DOHH2 (cell line): ENCODE results near the gene PCCB.
A peak's percentile ranks its signal among the peaks of the same experiment; 100 is the strongest.

Experiments used
- H3F3A ChIP-seq: fragments of 200-600 bp; sonication (generic), shearing (Covaris generic); 2 replicates; pipeline ENCODE4 v1.6.0; 2016; ENCODE audit warnings: antibody characterized with exemption, mild to moderate bottlenecking; ENCODE audit not compliant: control insufficient read depth, insufficient read depth
- H3K27ac ChIP-seq: fragments of 200-600 bp; sonication (generic); 2 replicates; pipeline ENCODE4 v1.5.1; 2014; ENCODE audit warnings: low read depth, mild to moderate bottlenecking, low read length, moderate library complexity
- H3K27me3 ChIP-seq: fragments of 200-600 bp; sonication (generic); 2 replicates; pipeline ENCODE4 v1.6.1; 2014; ENCODE audit warnings: mild to moderate bottlenecking, low read length, mixed read lengths; ENCODE audit not compliant: control insufficient read depth
- H3K36me3 ChIP-seq: fragments of 200-600 bp; sonication (generic); 2 replicates; pipeline ENCODE4 v1.6.1; 2014; ENCODE audit warnings: mild to moderate bottlenecking, low read length, moderate library complexity, mixed read lengths; ENCODE audit not compliant: control insufficient read depth
- H3K4me1 ChIP-seq: fragments of 200-600 bp; sonication (generic); 2 replicates; pipeline ENCODE4 v1.6.1; 2014; ENCODE audit warnings: mild to moderate bottlenecking, low read length, mixed read lengths; ENCODE audit not compliant: control insufficient read depth
- H3K4me2 ChIP-seq: fragments of 200-600 bp; sonication (generic); 2 replicates; pipeline ENCODE4 v1.6.0; 2014; ENCODE audit warnings: mild to moderate bottlenecking, low read length, moderate library complexity
- H3K4me3 ChIP-seq: fragments of 200-600 bp; sonication (generic); 2 replicates; pipeline ENCODE4 v1.5.1; 2014; ENCODE audit warnings: mild to moderate bottlenecking, low read length, mixed read lengths
- H3K79me2 ChIP-seq: fragments of 200-600 bp; sonication (generic); 2 replicates; pipeline ENCODE4 v1.6.1; 2014; ENCODE audit warnings: mild to moderate bottlenecking, low read length, mixed read lengths; ENCODE audit not compliant: control insufficient read depth
- H3K9me2 ChIP-seq: fragments of 200-600 bp; sonication (generic); replicated peaks from 2 replicates; pipeline ENCODE4 v1.6.1; 2014; ENCODE audit warnings: mild to moderate bottlenecking, low read length, mixed read lengths; ENCODE audit not compliant: control insufficient read depth
- H3K9me3 ChIP-seq: fragments of 200-600 bp; sonication (generic); 2 replicates; pipeline ENCODE4 v1.6.1; 2014; ENCODE audit warnings: antibody characterized with exemption, low read length, mixed read lengths; ENCODE audit not compliant: control insufficient read depth, insufficient read depth
- H4K20me1 ChIP-seq: fragments of 200-600 bp; sonication (generic); 2 replicates; pipeline ENCODE4 v1.6.0; 2014; ENCODE audit warnings: low read depth, mild to moderate bottlenecking, antibody characterized with exemption, low read length, moderate library complexity; ENCODE audit not compliant: control insufficient read depth, insufficient read depth
- EZH2phosphoT487 ChIP-seq: fragments of 200-600 bp; sonication (generic); IDR thresholded peaks from 2 replicates; pipeline ENCODE4 v1.6.1; 2017; ENCODE audit warnings: borderline replicate concordance, mild to moderate bottlenecking, antibody characterized with exemption, low read length, moderate library complexity, mixed read lengths
- TF ChIP-seq, protein P1 (sequence below): fragments of 200-600 bp; sonication (generic); IDR thresholded peaks from one replicate; pipeline ENCODE4 v1.5.1; 2014; ENCODE audit warnings: antibody characterized with exemption, mild to moderate bottlenecking, low read depth, low read length; ENCODE audit not compliant: poor library complexity, severe bottlenecking

The PCCB gene

DNA sequence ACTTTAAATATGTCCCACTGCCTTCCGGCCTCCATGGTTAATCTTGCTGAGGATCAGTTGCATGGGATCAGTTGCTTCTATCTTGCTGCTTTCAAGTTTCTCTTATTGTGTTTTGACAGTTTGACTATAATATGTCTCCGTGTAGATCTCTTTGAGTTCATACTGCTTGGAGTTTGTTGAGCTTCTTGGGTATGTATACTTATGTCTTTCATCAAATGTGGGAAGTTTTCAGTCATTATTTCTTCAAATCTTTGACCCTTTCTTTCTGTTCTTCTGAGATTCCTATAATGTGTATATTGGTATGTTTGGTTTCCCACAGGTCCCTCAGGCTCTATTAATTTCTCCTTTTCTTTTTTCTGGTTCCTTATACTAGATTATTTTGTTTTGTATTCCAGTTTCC lies 30.8 kb downstream of the PCCB start:
- Histone ChIP-seq H3K36me3 (peaks cover 73% of the 10 kb centered on the region), H3K4me3 (no peak overlapping the region), H4K20me1 (no peaks in the 10 kb centered on the region), H3F3A (peaks cover 7% of the 10 kb centered on the region), H3K79me2 (peaks cover 20% of the 10 kb centered on the region), H3K9me2 (no peaks in the 10 kb centered on the region), H3K4me1 (peaks cover 45% of the 10 kb centered on the region), H3K27me3 (no peaks in the 10 kb centered on the region), H3K9me3 (peaks cover 23% of the 10 kb centered on the region; the same call in 1 of the 2 replicates), H3K27ac (peak overlapping the region; percentile 86), H3K4me2 (peak overlapping the region; percentile 82)
- TF ChIP-seq EZH2phosphoT487 = no peak
- TF ChIP-seq, protein P1, sequence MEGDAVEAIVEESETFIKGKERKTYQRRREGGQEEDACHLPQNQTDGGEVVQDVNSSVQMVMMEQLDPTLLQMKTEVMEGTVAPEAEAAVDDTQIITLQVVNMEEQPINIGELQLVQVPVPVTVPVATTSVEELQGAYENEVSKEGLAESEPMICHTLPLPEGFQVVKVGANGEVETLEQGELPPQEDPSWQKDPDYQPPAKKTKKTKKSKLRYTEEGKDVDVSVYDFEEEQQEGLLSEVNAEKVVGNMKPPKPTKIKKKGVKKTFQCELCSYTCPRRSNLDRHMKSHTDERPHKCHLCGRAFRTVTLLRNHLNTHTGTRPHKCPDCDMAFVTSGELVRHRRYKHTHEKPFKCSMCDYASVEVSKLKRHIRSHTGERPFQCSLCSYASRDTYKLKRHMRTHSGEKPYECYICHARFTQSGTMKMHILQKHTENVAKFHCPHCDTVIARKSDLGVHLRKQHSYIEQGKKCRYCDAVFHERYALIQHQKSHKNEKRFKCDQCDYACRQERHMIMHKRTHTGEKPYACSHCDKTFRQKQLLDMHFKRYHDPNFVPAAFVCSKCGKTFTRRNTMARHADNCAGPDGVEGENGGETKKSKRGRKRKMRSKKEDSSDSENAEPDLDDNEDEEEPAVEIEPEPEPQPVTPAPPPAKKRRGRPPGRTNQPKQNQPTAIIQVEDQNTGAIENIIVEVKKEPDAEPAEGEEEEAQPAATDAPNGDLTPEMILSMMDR = no peak

DNA sequence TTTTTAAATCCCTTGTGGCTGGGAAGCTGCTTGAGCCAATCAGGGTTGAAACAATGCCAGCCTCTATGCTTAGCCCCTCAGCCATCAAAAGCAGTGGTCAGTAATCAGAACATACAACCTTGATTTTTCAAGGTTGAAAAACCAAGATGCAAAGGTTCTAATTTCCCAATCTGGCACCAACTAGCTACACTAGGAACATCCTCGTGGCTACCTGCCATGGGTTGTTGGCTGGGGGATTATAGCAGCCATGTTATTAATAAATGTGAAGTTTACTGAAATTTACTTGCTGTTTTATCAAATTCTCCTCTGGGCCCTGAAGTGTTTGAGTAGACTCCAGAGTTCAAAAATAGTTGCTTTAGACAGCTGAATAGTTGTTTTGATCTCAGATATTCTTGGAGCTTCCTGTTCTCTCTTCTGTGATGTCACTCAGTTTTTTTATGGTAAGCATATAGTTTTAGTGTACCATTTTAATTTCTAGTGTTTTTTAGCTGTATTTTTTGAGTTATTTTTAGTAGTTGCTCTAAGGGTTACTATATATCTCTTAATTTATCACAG lies 31.9 kb downstream of the PCCB start:
- Histone ChIP-seq H3K79me2 (peaks cover 20% of the 10 kb centered on the region), H3K9me2 (no peaks in the 10 kb centered on the region), H3K36me3 (peaks cover 74% of the 10 kb centered on the region), H3F3A (peaks cover 7% of the 10 kb centered on the region), H3K27me3 (no peaks in the 10 kb centered on the region), H3K4me2 (peak overlapping the region; percentile 82), H3K9me3 (peaks cover 23% of the 10 kb centered on the region; the same call in 1 of the 2 replicates), H3K4me3 (peak overlapping the region; percentile 59), H3K27ac (peak overlapping the region; percentile 86), H3K4me1 (peaks cover 55% of the 10 kb centered on the region), H4K20me1 (no peaks in the 10 kb centered on the region)
- TF ChIP-seq, protein P1 = no peak
- TF ChIP-seq EZH2phosphoT487 = no peak

DNA sequence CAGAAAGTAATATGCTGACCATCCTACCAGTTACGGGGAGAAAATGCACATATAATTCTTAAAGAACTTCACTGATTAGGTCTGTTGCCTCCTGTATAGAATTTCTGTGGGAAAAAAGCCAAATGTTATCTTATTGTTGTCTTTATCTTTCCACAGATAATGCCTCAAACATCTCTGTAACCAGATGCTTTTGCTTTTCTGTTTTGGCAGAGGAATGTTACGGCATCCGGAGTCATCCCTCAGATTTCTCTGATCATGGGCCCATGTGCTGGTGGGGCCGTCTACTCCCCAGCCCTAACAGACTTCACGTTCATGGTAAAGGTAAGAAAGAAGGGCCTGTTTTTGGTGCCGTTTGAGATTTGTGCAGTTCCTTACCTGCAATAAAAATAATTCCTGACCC lies 33.5 kb downstream of the PCCB start:
- Histone ChIP-seq H3K4me3 (no peak overlapping the region), H3K79me2 (peaks cover 20% of the 10 kb centered on the region), H3K9me3 (peaks cover 22% of the 10 kb centered on the region; the same call in 1 of the 2 replicates), H3K27me3 (no peaks in the 10 kb centered on the region), H3K4me1 (peaks cover 70% of the 10 kb centered on the region), H3K27ac (no peak overlapping the region), H3K36me3 (peaks cover 59% of the 10 kb centered on the region), H3F3A (peaks cover 7% of the 10 kb centered on the region), H3K9me2 (no peaks in the 10 kb centered on the region), H4K20me1 (no peaks in the 10 kb centered on the region), H3K4me2 (peak overlapping the region; percentile 82; the same call in 1 of the 2 replicates)
- TF ChIP-seq, protein P1 = no peak
- no peak for TF ChIP-seq EZH2phosphoT487
